ENCODE data around the gene HMSD. TPM values are rescaled to one million over a fixed set of nuclear protein-coding genes. Genes with fewer than 3 reads are reported as not detected.

HMSD gene
- total RNA-seq, 2 donors from 2014 or later: 0.70 to 5.5 TPM

GRCh38 chr18:63994783-63995399 lies 45.8 kb downstream of the HMSD start:
- WGBS, 2 experiments (ENCODE audit: insufficient coverage in 1 of 2, insufficient read length in 1 of 2): 9 to 19% methylated on average over 4 to 6 of the region's 6 CpGs
- Histone ChIP-seq H3K36me3 (ENCODE audit: control insufficient read depth, insufficient read depth, low read length) (no peaks in the 10 kb centered on the region), H3K9ac (ENCODE audit: extremely low read depth, low read length, poor library complexity, severe bottlenecking) (no peak overlapping the region), H3K27ac (ENCODE audit: low read depth, low read length) (no peak overlapping the region), H3K27me3 (ENCODE audit: control insufficient read depth, insufficient read depth, low read length, poor library complexity, severe bottlenecking) (no peaks in the 10 kb centered on the region), H3K4me1 (ENCODE audit: control insufficient read depth, insufficient read depth, low read length) (no peaks in the 10 kb centered on the region), H3K9me3 (ENCODE audit: control insufficient read depth, low read length) (peaks cover 20% of the 10 kb centered on the region), H3K4me3 (ENCODE audit: low read length) (no peak overlapping the region)
- Mint-ChIP-seq H3K27me3 (ENCODE audit: insufficient read depth) (peaks cover 11% of the 10 kb centered on the region), H3K9me3 (peaks cover 27% of the 10 kb centered on the region), H3K4me3 (no peak overlapping the region), H3K36me3 (ENCODE audit: low read depth) (no peaks in the 10 kb centered on the region), H3K4me1 (no peaks in the 10 kb centered on the region), H3K27ac (no peak overlapping the region)
- DNase-seq: peak; percentile 86
- peak; percentile 93 for TF ChIP-seq CTCF (conservative IDR thresholded peaks at IDR 0.05)

DNA sequence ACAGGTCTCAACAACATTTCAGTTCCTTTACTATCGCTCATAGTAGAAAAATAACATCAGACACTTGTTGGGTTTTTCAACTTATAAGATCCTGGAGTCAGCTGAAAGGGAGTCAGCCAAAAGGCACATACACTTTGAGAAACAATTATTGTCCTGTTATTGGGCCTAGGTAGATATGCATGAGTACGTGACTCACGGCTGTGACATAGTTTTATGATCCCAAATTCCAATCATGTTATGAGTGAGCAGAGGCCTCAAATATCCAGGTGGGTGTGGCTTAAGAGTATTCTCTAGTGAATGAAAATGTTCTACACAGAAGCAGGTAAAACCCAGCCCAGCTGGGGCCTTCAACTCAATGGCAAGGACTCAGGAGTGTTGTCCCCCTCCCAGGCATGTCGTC lies 47.9 kb downstream of the HMSD start:
- no peaks in the 10 kb centered on the region for H3K36me3 ChIP-seq (ENCODE audit: control insufficient read depth, insufficient read depth, low read length)
- Mint-ChIP-seq H3K9me3 (peaks cover 27% of the 10 kb centered on the region), H3K27ac (no peak overlapping the region), H3K36me3 (ENCODE audit: low read depth) (no peaks in the 10 kb centered on the region), H3K4me3 (no peak overlapping the region), H3K27me3 (ENCODE audit: insufficient read depth) (peaks cover 24% of the 10 kb centered on the region), H3K4me1 (no peaks in the 10 kb centered on the region)
- H3K9ac ChIP-seq (ENCODE audit: extremely low read depth, low read length, poor library complexity, severe bottlenecking): no peak overlapping the region
- no peak overlapping the region for H3K27ac ChIP-seq (ENCODE audit: low read depth, low read length)
- H3K4me3 ChIP-seq (ENCODE audit: low read length): no peak overlapping the region
- H3K4me1 ChIP-seq (ENCODE audit: control insufficient read depth, insufficient read depth, low read length): no peaks in the 10 kb centered on the region
- peaks cover 20% of the 10 kb centered on the region for H3K9me3 ChIP-seq (ENCODE audit: control insufficient read depth, low read length)
- WGBS, 2 experiments (ENCODE audit: insufficient coverage in 1 of 2, insufficient read length in 1 of 2): 88 to 89% methylated on average over 1 to 4 of the region's 4 CpGs
- TF ChIP-seq CTCF (conservative IDR thresholded peaks at IDR 0.05): no peak
- H3K27me3 ChIP-seq (ENCODE audit: control insufficient read depth, insufficient read depth, low read length, poor library complexity, severe bottlenecking): no peaks in the 10 kb centered on the region
- DNase-seq: no peak

GRCh38 chr18:63997606-63998005 lies 48.5 kb downstream of the HMSD start:
- Mint-ChIP-seq H3K9me3 (peaks cover 24% of the 10 kb centered on the region), H3K27ac (no peak overlapping the region), H3K4me1 (no peaks in the 10 kb centered on the region), H3K4me3 (no peak overlapping the region), H3K36me3 (ENCODE audit: low read depth) (no peaks in the 10 kb centered on the region), H3K27me3 (ENCODE audit: insufficient read depth) (peaks cover 28% of the 10 kb centered on the region)
- no peaks in the 10 kb centered on the region for H3K4me1 ChIP-seq (ENCODE audit: control insufficient read depth, insufficient read depth, low read length)
- no peaks in the 10 kb centered on the region for H3K27me3 ChIP-seq (ENCODE audit: control insufficient read depth, insufficient read depth, low read length, poor library complexity, severe bottlenecking)
- H3K36me3 ChIP-seq (ENCODE audit: control insufficient read depth, insufficient read depth, low read length): no peaks in the 10 kb centered on the region
- TF ChIP-seq CTCF (conservative IDR thresholded peaks at IDR 0.05): no peak
- no peak overlapping the region for H3K27ac ChIP-seq (ENCODE audit: low read depth, low read length)
- DNase-seq: no peak
- H3K4me3 ChIP-seq (ENCODE audit: low read length): no peak overlapping the region
- H3K9ac ChIP-seq (ENCODE audit: extremely low read depth, low read length, poor library complexity, severe bottlenecking): no peak overlapping the region
- 92 to 100% methylated on average over 1 to 2 of the region's 2 CpGs for WGBS, 2 experiments (ENCODE audit: insufficient coverage in 1 of 2, insufficient read length in 1 of 2)
- H3K9me3 ChIP-seq (ENCODE audit: control insufficient read depth, low read length): peaks cover 20% of the 10 kb centered on the region

Data from endodermal cell (in vitro differentiated cells).